Measurements from ENCODE around the gene LHB. TPM values are rescaled to one million over a fixed set of nuclear protein-coding genes. Genes with fewer than 3 reads are reported as not detected.
"Not testable (repeated sequence)": the region's sequence is repeated elsewhere in the genome, so short reads cannot be mapped to it uniquely, and the experiment has no call there.

LHB gene
- total RNA-seq, 1 donor from 2014 or later = not detected

- H3K9me3 Mint-ChIP-seq; H3K4me1 Mint-ChIP-seq (ENCODE audit: low read depth); intact Hi-C loops (cut with micrococcal nuclease); DNase-seq (ENCODE audit: low spot score); H3K27ac Mint-ChIP-seq; H3K27me3 Mint-ChIP-seq (ENCODE audit: low read depth); H3K4me3 Mint-ChIP-seq (ENCODE audit: low read depth); H3K36me3 Mint-ChIP-seq (ENCODE audit: low read depth): not testable (repeated sequence)
These were observed 11.8 kb upstream of the LHB start for GRCh38 chr19:49028686-49029085.

GRCh38 chr19:49025599-49025998, 8.7 kb upstream of the LHB start:
- H3K4me3 Mint-ChIP-seq (ENCODE audit: low read depth); H3K36me3 Mint-ChIP-seq (ENCODE audit: low read depth); H3K27me3 Mint-ChIP-seq (ENCODE audit: low read depth); intact Hi-C loops (cut with micrococcal nuclease); H3K27ac Mint-ChIP-seq; DNase-seq (ENCODE audit: low spot score); H3K4me1 Mint-ChIP-seq (ENCODE audit: low read depth); H3K9me3 Mint-ChIP-seq: not testable (repeated sequence)

GRCh38 chr19:49025088-49025487, 8.2 kb upstream of the LHB start:
- H3K4me1 Mint-ChIP-seq (ENCODE audit: low read depth) = not testable (repeated sequence)

GRCh38 chr19:49024233-49024632, 7.3 kb upstream of the LHB start, which contains the start of gene CGB3:
TSS of gene CGB3 (minus strand) at chr19:49024333. CDS start at chr19:49023971, 362 bp downstream.
- intact Hi-C loops (cut with micrococcal nuclease); H3K9me3 Mint-ChIP-seq; DNase-seq (ENCODE audit: low spot score); H3K27ac Mint-ChIP-seq; H3K36me3 Mint-ChIP-seq (ENCODE audit: low read depth); H3K27me3 Mint-ChIP-seq (ENCODE audit: low read depth); H3K4me3 Mint-ChIP-seq (ENCODE audit: low read depth): not testable (repeated sequence)
- H3K4me1 Mint-ChIP-seq (ENCODE audit: low read depth) = peaks cover 10% of the 10 kb centered on the region

More at GRCh38 chr19:49025088-49025487, 8.2 kb upstream of the LHB start:
- H3K36me3 Mint-ChIP-seq (ENCODE audit: low read depth); H3K27me3 Mint-ChIP-seq (ENCODE audit: low read depth); H3K9me3 Mint-ChIP-seq; H3K4me3 Mint-ChIP-seq (ENCODE audit: low read depth); H3K27ac Mint-ChIP-seq; DNase-seq (ENCODE audit: low spot score); intact Hi-C loops (cut with micrococcal nuclease): not testable (repeated sequence)

GRCh38 chr19:49022116-49022515, 5.2 kb upstream of the LHB start:
- Mint-ChIP-seq H3K4me3 (ENCODE audit: low read depth) (no peak overlapping the region), H3K9me3 (no peaks in the 10 kb centered on the region), H3K27me3 (ENCODE audit: low read depth) (peaks cover 10% of the 10 kb centered on the region), H3K27ac (no peak overlapping the region), H3K36me3 (ENCODE audit: low read depth) (no peaks in the 10 kb centered on the region), H3K4me1 (ENCODE audit: low read depth) (peaks cover 20% of the 10 kb centered on the region)
- intact Hi-C loops (cut with micrococcal nuclease) = no loop called here
- DNase-seq (ENCODE audit: low spot score) = no peak

- Mint-ChIP-seq H3K4me3 (ENCODE audit: low read depth) (no peak overlapping the region), H3K9me3 (no peaks in the 10 kb centered on the region), H3K4me1 (ENCODE audit: low read depth) (peaks cover 20% of the 10 kb centered on the region), H3K27me3 (ENCODE audit: low read depth) (peaks cover 10% of the 10 kb centered on the region), H3K27ac (no peak overlapping the region), H3K36me3 (ENCODE audit: low read depth) (peaks cover 3% of the 10 kb centered on the region)
- intact Hi-C loops (cut with micrococcal nuclease) = no loop called here
- DNase-seq (ENCODE audit: low spot score) = no peak
These were observed 4.3 kb upstream of the LHB start for GRCh38 chr19:49020931-49021895.

GRCh38 chr19:49020342-49020741, 3.5 kb upstream of the LHB start:
- peaks cover 20% of the 10 kb centered on the region for H3K4me1 Mint-ChIP-seq (ENCODE audit: low read depth)
- H3K27ac Mint-ChIP-seq = no peak overlapping the region

GRCh38 chr19:49019242-49019932, 2.5 kb upstream of the LHB start:
- DNase-seq (ENCODE audit: low spot score) = peak; percentile 50
- Mint-ChIP-seq H3K36me3 (ENCODE audit: low read depth) (peaks cover 15% of the 10 kb centered on the region), H3K4me1 (ENCODE audit: low read depth) (peaks cover 20% of the 10 kb centered on the region), H3K27me3 (ENCODE audit: low read depth) (peaks cover 10% of the 10 kb centered on the region), H3K9me3 (no peaks in the 10 kb centered on the region), H3K27ac (no peak overlapping the region), H3K4me3 (ENCODE audit: low read depth) (peak overlapping the region; percentile 85)
- intact Hi-C loops (cut with micrococcal nuclease) = no loop called here

More at GRCh38 chr19:49020342-49020741, 3.5 kb upstream of the LHB start:
- Mint-ChIP-seq H3K4me3 (ENCODE audit: low read depth) (no peak overlapping the region), H3K36me3 (ENCODE audit: low read depth) (peaks cover 9% of the 10 kb centered on the region), H3K27me3 (ENCODE audit: low read depth) (peaks cover 10% of the 10 kb centered on the region), H3K9me3 (no peaks in the 10 kb centered on the region)
- intact Hi-C loops (cut with micrococcal nuclease) = no loop called here
- DNase-seq (ENCODE audit: low spot score) = no peak

- intact Hi-C loops (cut with micrococcal nuclease); H3K27ac Mint-ChIP-seq: not testable (repeated sequence)
- peaks cover 10% of the 10 kb centered on the region for H3K27me3 Mint-ChIP-seq (ENCODE audit: low read depth)
These were observed 1.7 kb upstream of the LHB start for GRCh38 chr19:49018388-49019241.

GRCh38 chr19:49017666-49018351, 918 bp upstream of the LHB start:
- H3K9me3 Mint-ChIP-seq = no peaks in the 10 kb centered on the region
- peaks cover 10% of the 10 kb centered on the region for H3K27me3 Mint-ChIP-seq (ENCODE audit: low read depth)
- intact Hi-C loops (cut with micrococcal nuclease) = no loop called here
- H3K27ac Mint-ChIP-seq = no peak overlapping the region
- H3K4me3 Mint-ChIP-seq (ENCODE audit: low read depth) = peak overlapping the region; percentile 85
- peaks cover 20% of the 10 kb centered on the region for H3K4me1 Mint-ChIP-seq (ENCODE audit: low read depth)
- DNase-seq (ENCODE audit: low spot score) = peak; percentile 48
- H3K36me3 Mint-ChIP-seq (ENCODE audit: low read depth) = peaks cover 21% of the 10 kb centered on the region

More at GRCh38 chr19:49018388-49019241, 1.7 kb upstream of the LHB start:
- H3K9me3 Mint-ChIP-seq; DNase-seq (ENCODE audit: low spot score): not testable (repeated sequence)
- Mint-ChIP-seq H3K36me3 (ENCODE audit: low read depth) (peaks cover 21% of the 10 kb centered on the region), H3K4me1 (ENCODE audit: low read depth) (peaks cover 20% of the 10 kb centered on the region), H3K4me3 (ENCODE audit: low read depth) (peak overlapping the region; percentile 85)

GRCh38 chr19:49016067-49016839, 638 bp downstream of the LHB start:
- intact Hi-C loops (cut with micrococcal nuclease) = no loop called here
- no peak overlapping the region for H3K4me3 Mint-ChIP-seq (ENCODE audit: low read depth)

More at GRCh38 chr19:49016067-49016839, 638 bp downstream of the LHB start:
- Mint-ChIP-seq H3K27ac (no peak overlapping the region), H3K36me3 (ENCODE audit: low read depth) (peaks cover 24% of the 10 kb centered on the region), H3K4me1 (ENCODE audit: low read depth) (peaks cover 16% of the 10 kb centered on the region), H3K27me3 (ENCODE audit: low read depth) (peaks cover 8% of the 10 kb centered on the region), H3K9me3 (no peaks in the 10 kb centered on the region)
- no peak for DNase-seq (ENCODE audit: low spot score)
